Skeletal muscle tissue (tissue), 4 donors: ENCODE data around the gene MYRFL. TPM values are rescaled to one million over a fixed set of nuclear protein-coding genes. Genes with fewer than 3 reads are reported as not detected.
"Not testable (repeated sequence)": the region's sequence is repeated elsewhere in the genome, so short reads cannot be mapped to it uniquely, and the experiment has no call there.

ENCODE experiments used
- H3K27ac ChIP-seq: one replicate; pipeline ENCODE4 v1.7.0; 2013; ENCODE audit warnings: mild to moderate bottlenecking, low read depth, low read length, inconsistent platforms
- H3K27me3 ChIP-seq, 3 donors: one replicate each; pipeline ENCODE4 v1.7.0; 2013; ENCODE audit warnings: low read length in 3 of 3; ENCODE audit not compliant: control insufficient read depth in 3 of 3, insufficient read depth in 3 of 3
- H3K36me3 ChIP-seq, 3 donors: one replicate each; pipeline ENCODE4 v1.7.0; 2013; ENCODE audit warnings: low read length in 3 of 3; ENCODE audit not compliant: control insufficient read depth in 3 of 3, insufficient read depth in 3 of 3
- H3K4me1 ChIP-seq, 3 donors: one replicate each; pipeline ENCODE4 v1.7.0; 2013; ENCODE audit warnings: low read length in 3 of 3, mild to moderate bottlenecking in 3 of 3; ENCODE audit not compliant: control insufficient read depth in 3 of 3, insufficient read depth in 3 of 3
- H3K4me3 ChIP-seq, 3 donors: one replicate each; pipeline ENCODE4 v1.7.0; 2013; ENCODE audit warnings: low read length in 3 of 3
- H3K9ac ChIP-seq, 3 donors: one replicate each; pipeline ENCODE4 v1.7.0; 2013; ENCODE audit warnings: low read length in 3 of 3, mild to moderate bottlenecking in 3 of 3, moderate library complexity in 2 of 3, low read depth in 1 of 3
- H3K9me3 ChIP-seq, 3 donors: one replicate each; pipeline ENCODE4 v1.7.0; 2013; ENCODE audit warnings: low read length in 3 of 3; ENCODE audit not compliant: control insufficient read depth in 3 of 3
- total RNA-seq: library from RNA; depleted of rRNA; stranded (reverse); fragments of >200 nt; gene quantifications from one replicate; pipeline ENCODE4 v1.2.3, GENCODE V29; 2014
- donor health status: Osteomylitis.

The MYRFL gene
- total RNA-seq, 1 donor from 2014 or later = under 0.01 TPM

- Histone ChIP-seq H3K36me3 (no peaks in the 10 kb centered on the region), H3K9me3 (no peaks in the 10 kb centered on the region), H3K9ac (no peak overlapping the region), H3K27ac (no peak overlapping the region), H3K4me3 (no peak overlapping the region), H3K4me1 (no peaks in the 10 kb centered on the region), H3K27me3 (no peaks in the 10 kb centered on the region)
These were observed 12.8 kb downstream of the MYRFL start for GRCh38 chr12:69837657-69838415.

DNA sequence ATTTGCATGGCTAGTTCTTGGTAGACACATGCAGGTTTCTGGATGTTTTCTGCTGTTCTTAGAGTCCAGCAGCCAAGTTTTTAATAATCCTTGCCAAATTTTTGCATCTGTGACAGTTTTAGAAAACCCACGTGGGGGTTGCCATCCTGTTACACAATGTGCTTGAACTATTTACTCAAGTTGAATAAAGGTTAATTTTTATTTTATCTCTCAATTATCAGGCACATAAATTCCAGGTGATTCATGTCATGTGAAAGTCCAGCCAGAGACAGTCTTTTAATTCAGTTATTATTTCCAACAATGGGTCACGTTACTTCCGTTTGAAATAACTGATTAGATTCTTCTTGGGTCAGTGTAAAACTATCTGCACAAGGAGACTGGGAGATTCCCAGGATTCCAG is 15.7 kb downstream of the MYRFL start:
- Histone ChIP-seq H3K36me3 (no peaks in the 10 kb centered on the region), H3K9me3 (no peaks in the 10 kb centered on the region), H3K27me3 (no peaks in the 10 kb centered on the region), H3K4me3 (no peak overlapping the region), H3K27ac (no peak overlapping the region), H3K4me1 (no peaks in the 10 kb centered on the region), H3K9ac (no peak overlapping the region)

DNA sequence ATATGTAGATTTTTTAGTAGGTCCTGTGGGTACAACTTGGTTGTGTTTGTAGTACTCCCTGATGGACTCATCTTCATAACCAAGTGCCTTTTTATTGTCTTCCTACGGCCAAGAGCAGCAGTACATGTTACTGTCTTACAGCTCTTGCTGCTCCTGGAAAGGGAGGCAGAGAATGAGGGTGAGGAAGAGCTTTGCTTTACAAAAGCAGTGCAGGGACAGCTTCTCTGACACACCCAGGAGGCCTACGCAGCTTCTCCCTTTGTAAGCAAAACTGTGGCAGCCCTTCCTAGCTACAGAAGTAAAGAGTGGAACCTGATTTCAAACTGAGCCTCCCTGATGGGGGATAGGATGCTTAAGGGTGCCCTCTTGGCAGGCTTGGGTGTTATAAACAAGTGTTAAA is 18.6 kb downstream of the MYRFL start:
- no peak overlapping the region for H3K4me3 ChIP-seq
- no peaks in the 10 kb centered on the region for H3K4me1 ChIP-seq
- no peaks in the 10 kb centered on the region for H3K9me3 ChIP-seq
- no peaks in the 10 kb centered on the region for H3K36me3 ChIP-seq
- H3K9ac ChIP-seq = no peak overlapping the region
- H3K27me3 ChIP-seq = no peaks in the 10 kb centered on the region
- no peak overlapping the region for H3K27ac ChIP-seq

- Histone ChIP-seq H3K27ac (no peak overlapping the region), H3K36me3 (no peaks in the 10 kb centered on the region)
These were observed 19.4 kb downstream of the MYRFL start for GRCh38 chr12:69844416-69844815.

GRCh38 chr12:69844836-69845235 is 19.8 kb downstream of the MYRFL start:
- H3K27me3 ChIP-seq = no peaks in the 10 kb centered on the region

More at GRCh38 chr12:69844416-69844815, 19.4 kb downstream of the MYRFL start:
- no peaks in the 10 kb centered on the region for H3K27me3 ChIP-seq
- H3K9me3 ChIP-seq = no peaks in the 10 kb centered on the region
- H3K9ac ChIP-seq = no peak overlapping the region
- no peak overlapping the region for H3K4me3 ChIP-seq
- H3K4me1 ChIP-seq = no peaks in the 10 kb centered on the region

GRCh38 chr12:69846976-69847375 is 21.9 kb downstream of the MYRFL start:
- H3K27ac ChIP-seq = no peak overlapping the region
- no peaks in the 10 kb centered on the region for H3K4me1 ChIP-seq
- H3K27me3 ChIP-seq = no peaks in the 10 kb centered on the region
- no peaks in the 10 kb centered on the region for H3K9me3 ChIP-seq
- no peaks in the 10 kb centered on the region for H3K36me3 ChIP-seq
- H3K4me3 ChIP-seq = no peak overlapping the region
- H3K9ac ChIP-seq = no peak overlapping the region

More at GRCh38 chr12:69844836-69845235, 19.8 kb downstream of the MYRFL start:
- Histone ChIP-seq H3K9me3 (no peaks in the 10 kb centered on the region), H3K4me3 (no peak overlapping the region), H3K27ac (no peak overlapping the region), H3K9ac (no peak overlapping the region), H3K36me3 (no peaks in the 10 kb centered on the region), H3K4me1 (no peaks in the 10 kb centered on the region)

GRCh38 chr12:69851976-69852375 is 26.9 kb downstream of the MYRFL start:
- no peak overlapping the region for H3K27ac ChIP-seq
- no peaks in the 10 kb centered on the region for H3K9me3 ChIP-seq
- H3K27me3 ChIP-seq = no peaks in the 10 kb centered on the region
- no peak overlapping the region for H3K4me3 ChIP-seq
- H3K36me3 ChIP-seq = no peaks in the 10 kb centered on the region
- H3K9ac ChIP-seq = no peak overlapping the region
- H3K4me1 ChIP-seq = no peaks in the 10 kb centered on the region

DNA sequence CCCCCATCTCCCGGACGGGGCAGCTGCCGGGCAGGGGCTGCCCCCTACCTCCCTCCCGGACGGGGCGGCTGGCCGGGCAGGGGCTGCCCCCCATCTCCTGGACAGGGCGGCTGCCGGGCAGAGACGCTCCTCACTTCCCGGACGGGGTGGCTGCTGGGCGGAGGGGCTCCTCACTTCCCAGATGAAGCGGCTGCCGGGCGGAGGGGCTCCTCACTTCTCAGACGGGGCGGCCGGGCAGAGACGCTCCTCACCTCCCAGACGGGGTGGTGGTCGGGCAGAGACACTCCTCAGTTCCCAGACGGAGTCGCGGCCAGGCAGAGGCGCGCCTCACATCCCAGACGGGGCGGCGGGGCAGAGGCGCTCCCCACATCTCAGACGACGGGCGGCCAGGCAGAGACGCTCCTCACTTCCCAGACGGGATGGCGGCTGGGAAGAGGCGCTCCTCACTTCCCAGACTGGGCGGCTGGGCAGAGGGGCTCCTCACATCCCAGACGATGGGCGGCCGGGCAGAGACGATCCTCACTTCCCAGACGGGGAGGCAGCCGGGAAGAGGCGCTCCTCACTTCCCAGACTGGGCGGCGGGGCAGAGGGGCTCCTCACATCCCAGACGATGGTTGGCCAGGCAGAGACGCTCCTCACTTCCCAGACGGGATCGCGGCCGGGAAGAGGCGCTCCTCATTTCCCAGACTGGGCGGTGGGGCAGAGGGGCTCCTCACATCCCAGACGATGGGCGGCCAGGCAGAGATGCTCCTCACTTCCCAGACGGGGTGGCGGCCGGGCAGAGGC is 28.3 kb downstream of the MYRFL start:
- not testable (repeated sequence) for H3K9ac ChIP-seq, H3K27ac ChIP-seq, H3K4me3 ChIP-seq, H3K27me3 ChIP-seq, H3K36me3 ChIP-seq, H3K4me1 ChIP-seq, H3K9me3 ChIP-seq

- Histone ChIP-seq H3K4me1 (no peaks in the 10 kb centered on the region), H3K9ac (no peak overlapping the region), H3K36me3 (no peaks in the 10 kb centered on the region), H3K4me3 (no peak overlapping the region), H3K27me3 (no peaks in the 10 kb centered on the region), H3K27ac (no peak overlapping the region), H3K9me3 (no peaks in the 10 kb centered on the region)
These were observed 41.7 kb downstream of the MYRFL start for GRCh38 chr12:69866698-69867097.

DNA sequence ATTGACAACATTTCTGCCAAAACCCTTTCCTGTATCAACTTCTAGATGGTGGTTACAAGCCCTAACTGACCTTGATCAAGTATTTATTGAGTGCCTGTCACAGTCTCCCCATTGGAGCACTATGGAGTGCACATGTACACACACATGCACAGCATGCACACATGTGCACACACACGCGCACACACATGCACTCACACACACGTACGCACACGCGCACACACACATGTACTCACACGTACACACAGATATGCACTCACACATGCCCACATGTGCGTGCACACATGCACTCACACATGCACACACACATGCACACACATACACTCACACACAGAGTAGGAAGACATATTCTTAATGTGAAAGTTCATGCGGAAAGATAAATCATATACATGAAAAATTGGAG is 43.7 kb downstream of the MYRFL start:
- Histone ChIP-seq H3K4me3 (no peak overlapping the region), H3K27ac (no peak overlapping the region), H3K9ac (no peak overlapping the region), H3K27me3 (no peaks in the 10 kb centered on the region), H3K9me3 (no peaks in the 10 kb centered on the region), H3K4me1 (no peaks in the 10 kb centered on the region), H3K36me3 (no peaks in the 10 kb centered on the region)
